PC-3 (cell line): Measurements from ENCODE around the gene DAPK1.

Source experiments
- CTCF ChIP-seq: fragments of 300-600 bp; sonication (generic); conservative IDR thresholded peaks from 2 replicates; pipeline ENCODE4 v1.5.1; 2017; ENCODE audit warnings: antibody characterized with exemption, low read depth, mild to moderate bottlenecking, low read length
- EZH2 ChIP-seq: fragments of 300-600 bp; sonication (generic); IDR thresholded peaks from one replicate; pipeline ENCODE4 v1.6.1; 2017; ENCODE audit warnings: antibody characterized with exemption, mild to moderate bottlenecking, low read length; ENCODE audit not compliant: unreplicated experiment

GRCh38 chr9:87718852-87719612, 221.4 kb downstream of the DAPK1 start:
- TF ChIP-seq CTCF (no peak), EZH2 (no peak)
